ENCODE data around the gene SOCS7. TPM values are rescaled to one million over a fixed set of nuclear protein-coding genes. Genes with fewer than 3 reads are reported as not detected.
A peak's percentile ranks its signal among the peaks of the same experiment; 100 is the strongest.

Gene SOCS7
- total and polyA plus RNA-seq, 2 experiments from 2014 or later = 1.3 to 6.8 TPM

DNA sequence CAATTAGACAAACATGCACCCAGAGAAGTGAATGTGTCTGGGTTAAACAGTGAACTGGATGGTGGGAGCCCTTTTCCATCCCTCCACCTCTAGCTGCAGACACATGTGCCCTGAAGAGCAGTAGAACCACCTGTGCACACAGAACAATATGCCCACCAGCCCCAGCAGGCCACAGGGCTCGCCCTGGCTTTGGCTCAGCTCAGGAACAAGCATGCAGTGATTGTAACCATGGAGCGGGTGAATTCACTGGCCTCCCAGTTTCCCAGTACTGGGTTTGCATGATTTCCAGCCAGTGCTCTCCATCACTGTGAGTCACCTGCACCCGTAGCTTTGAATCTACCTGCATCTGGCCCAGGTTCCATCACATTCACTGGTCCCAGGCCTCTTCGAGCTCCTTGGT lies 13.1 kb upstream of the SOCS7 start:
- H3K9me3 ChIP-seq (ENCODE audit: low read depth) = no peaks in the 10 kb centered on the region
- H3K27ac ChIP-seq = no peak overlapping the region
- no peaks in the 10 kb centered on the region for H3K79me2 ChIP-seq (ENCODE audit: insufficient read depth)
- no peak for DNase-seq
- H3K36me3 ChIP-seq (ENCODE audit: low read depth) = no peaks in the 10 kb centered on the region
- no peak overlapping the region for H3K9ac ChIP-seq
- H3K4me2 ChIP-seq (ENCODE audit: unreplicated experiment) = no peak overlapping the region
- no peak overlapping the region for H2AFZ ChIP-seq
- no peaks in the 10 kb centered on the region for H4K20me1 ChIP-seq (ENCODE audit: insufficient read depth)
- no peaks in the 10 kb centered on the region for H3K9me2 ChIP-seq (ENCODE audit: insufficient read depth)
- in situ Hi-C loops (cut with MboI) = no loop called here
- no peak overlapping the region for H3K4me3 ChIP-seq
- no peaks in the 10 kb centered on the region for H3K27me3 ChIP-seq (replicated peaks; ENCODE audit: insufficient read depth)
- TF ChIP-seq EZH2phosphoT487 (IDR thresholded peaks at IDR 0.05; ENCODE audit: insufficient read depth, low read depth) = no peak
- no peak for TF ChIP-seq EZH2 (IDR thresholded peaks at IDR 0.05; ENCODE audit: insufficient read depth, poor library complexity, severe bottlenecking)
- 71 to 79% methylated on average over 4 of the region's 4 CpGs for WGBS, 2 experiments (ENCODE audit: low coverage in 1 of 2, low lambda C conversion rate in 2 of 2, missing lambda C conversion rate in 2 of 2)
- no peaks in the 10 kb centered on the region for H3F3A ChIP-seq (ENCODE audit: insufficient read depth)
- no peaks in the 10 kb centered on the region for H3K4me1 ChIP-seq (ENCODE audit: insufficient read depth)

GRCh38 chr17:38339891-38340290 lies 11.8 kb upstream of the SOCS7 start:
- Histone ChIP-seq H3K79me2 (ENCODE audit: insufficient read depth) (no peaks in the 10 kb centered on the region), H3K4me1 (ENCODE audit: insufficient read depth) (no peaks in the 10 kb centered on the region), H3K36me3 (ENCODE audit: low read depth) (no peaks in the 10 kb centered on the region), H4K20me1 (ENCODE audit: insufficient read depth) (no peaks in the 10 kb centered on the region), H2AFZ (no peak overlapping the region), H3K4me3 (no peak overlapping the region), H3K27ac (no peak overlapping the region), H3K27me3 (replicated peaks; ENCODE audit: insufficient read depth) (no peaks in the 10 kb centered on the region), H3K4me2 (ENCODE audit: unreplicated experiment) (no peak overlapping the region), H3K9me3 (ENCODE audit: low read depth) (no peaks in the 10 kb centered on the region), H3K9me2 (ENCODE audit: insufficient read depth) (no peaks in the 10 kb centered on the region), H3K9ac (no peak overlapping the region), H3F3A (ENCODE audit: insufficient read depth) (no peaks in the 10 kb centered on the region)
- in situ Hi-C loops (cut with MboI) = no loop called here
- DNase-seq = peak; percentile 41
- no peak for TF ChIP-seq EZH2 (IDR thresholded peaks at IDR 0.05; ENCODE audit: insufficient read depth, poor library complexity, severe bottlenecking)
- no peak for TF ChIP-seq EZH2phosphoT487 (IDR thresholded peaks at IDR 0.05; ENCODE audit: insufficient read depth, low read depth)

DNA sequence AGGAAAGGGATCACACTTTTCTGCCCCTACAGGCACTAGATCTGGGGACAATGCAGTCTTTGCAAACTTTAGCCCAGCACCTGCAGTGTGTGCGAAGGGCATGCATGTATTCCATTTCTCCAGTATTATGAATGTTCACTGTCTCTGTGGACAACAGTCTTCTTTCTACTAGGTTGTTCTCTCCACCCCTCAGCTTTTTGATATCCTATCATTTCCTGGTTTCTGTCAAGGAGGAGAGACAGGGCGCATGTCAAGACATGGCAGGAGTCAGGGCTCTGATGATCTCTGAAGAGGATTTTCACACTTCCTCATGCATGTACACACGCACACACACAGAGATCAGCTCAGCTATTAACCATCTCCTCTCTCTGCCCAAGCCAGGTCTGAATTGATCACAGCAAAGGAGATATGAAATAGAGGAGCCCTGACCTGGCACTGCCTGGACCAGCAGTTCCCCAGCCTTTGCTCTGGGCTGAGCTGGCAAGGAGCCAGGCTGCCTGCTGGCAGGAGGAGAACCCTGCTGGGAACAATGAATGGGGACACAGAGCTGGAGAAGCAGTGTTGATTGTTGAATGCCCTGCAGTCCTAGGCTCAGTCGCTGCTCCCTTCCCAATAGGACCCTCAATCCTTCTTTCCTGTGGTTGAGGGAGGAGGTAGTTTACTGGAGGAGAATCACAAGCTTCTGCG lies 10.5 kb upstream of the SOCS7 start:
- in situ Hi-C loops (cut with MboI) = no loop called here

DNA sequence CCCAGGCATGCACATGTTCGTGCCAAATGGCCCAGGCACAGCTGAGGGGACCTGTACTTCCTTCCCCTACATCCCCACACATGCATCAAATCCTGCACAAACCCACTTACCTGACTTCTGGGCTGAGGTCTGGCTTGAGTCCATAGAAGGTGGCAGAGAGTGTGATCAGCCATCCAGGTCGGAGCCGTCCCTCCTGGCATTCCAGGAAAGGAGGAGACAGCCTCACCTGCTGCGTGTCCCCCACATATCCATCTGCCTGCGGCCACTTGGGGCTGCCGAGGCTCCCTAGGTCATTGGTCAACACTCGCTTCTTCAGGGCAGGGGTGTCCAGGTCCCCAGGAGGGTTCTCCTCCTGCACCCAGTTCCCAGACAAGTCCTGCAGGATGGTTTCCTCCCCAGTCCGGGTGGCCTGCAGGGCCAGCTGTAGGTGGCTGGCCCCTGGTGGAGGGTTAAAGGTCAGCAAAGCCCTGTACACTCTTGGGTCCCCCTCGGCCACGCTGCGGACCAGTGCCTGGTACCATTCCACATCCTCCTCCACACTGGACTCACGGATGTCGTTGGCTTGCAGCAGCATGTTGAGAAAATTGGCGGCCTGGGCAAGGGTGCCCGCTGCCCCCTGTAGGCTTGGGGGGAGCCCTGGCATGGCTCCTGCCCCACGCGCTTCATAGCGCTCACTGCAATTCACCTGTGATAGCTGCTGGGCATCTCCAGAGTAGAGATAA lies 8.6 kb upstream of the SOCS7 start:
- no peak overlapping the region for H3K4me3 ChIP-seq
- in situ Hi-C loops (cut with MboI) = no loop called here
- no peaks in the 10 kb centered on the region for H3K9me2 ChIP-seq (ENCODE audit: insufficient read depth)
- H3K4me1 ChIP-seq (ENCODE audit: insufficient read depth) = no peaks in the 10 kb centered on the region
- DNase-seq = no peak
- no peaks in the 10 kb centered on the region for H3K79me2 ChIP-seq (ENCODE audit: insufficient read depth)
- H3K9ac ChIP-seq = no peak overlapping the region
- H2AFZ ChIP-seq = no peak overlapping the region
- WGBS, 2 experiments (ENCODE audit: low coverage in 1 of 2, low lambda C conversion rate in 2 of 2, missing lambda C conversion rate in 2 of 2) = 81 to 82% methylated on average over 18 of the region's 18 CpGs
- no peaks in the 10 kb centered on the region for H3K36me3 ChIP-seq (ENCODE audit: low read depth)
- H3F3A ChIP-seq (ENCODE audit: insufficient read depth) = no peaks in the 10 kb centered on the region
- H3K9me3 ChIP-seq (ENCODE audit: low read depth) = no peaks in the 10 kb centered on the region
- no peaks in the 10 kb centered on the region for H4K20me1 ChIP-seq (ENCODE audit: insufficient read depth)
- TF ChIP-seq EZH2phosphoT487 (IDR thresholded peaks at IDR 0.05; ENCODE audit: insufficient read depth, low read depth) (no peak), EZH2 (IDR thresholded peaks at IDR 0.05; ENCODE audit: insufficient read depth, poor library complexity, severe bottlenecking) (no peak)
- no peak overlapping the region for H3K27ac ChIP-seq
- H3K27me3 ChIP-seq (replicated peaks; ENCODE audit: insufficient read depth) = no peaks in the 10 kb centered on the region
- no peak overlapping the region for H3K4me2 ChIP-seq (ENCODE audit: unreplicated experiment)

More for the DNA sequence above, 10.5 kb upstream of the SOCS7 start:
- DNase-seq = peak; percentile 36
- Histone ChIP-seq H3K9me2 (ENCODE audit: insufficient read depth) (no peaks in the 10 kb centered on the region), H3F3A (ENCODE audit: insufficient read depth) (no peaks in the 10 kb centered on the region), H3K79me2 (ENCODE audit: insufficient read depth) (no peaks in the 10 kb centered on the region), H2AFZ (no peak overlapping the region), H3K36me3 (ENCODE audit: low read depth) (no peaks in the 10 kb centered on the region), H3K4me1 (ENCODE audit: insufficient read depth) (no peaks in the 10 kb centered on the region), H3K9ac (no peak overlapping the region), H3K4me2 (ENCODE audit: unreplicated experiment) (no peak overlapping the region), H3K4me3 (no peak overlapping the region), H3K27me3 (replicated peaks; ENCODE audit: insufficient read depth) (no peaks in the 10 kb centered on the region), H3K9me3 (ENCODE audit: low read depth) (no peaks in the 10 kb centered on the region), H4K20me1 (ENCODE audit: insufficient read depth) (no peaks in the 10 kb centered on the region), H3K27ac (no peak overlapping the region)
- 58 to 63% methylated on average over 5 of the region's 5 CpGs for WGBS, 2 experiments (ENCODE audit: low coverage in 1 of 2, low lambda C conversion rate in 2 of 2, missing lambda C conversion rate in 2 of 2)
- no peak for TF ChIP-seq EZH2phosphoT487 (IDR thresholded peaks at IDR 0.05; ENCODE audit: insufficient read depth, low read depth)
- no peak for TF ChIP-seq EZH2 (IDR thresholded peaks at IDR 0.05; ENCODE audit: insufficient read depth, poor library complexity, severe bottlenecking)
